Nephron (organoid): ENCODE results near the gene GFI1B.
A peak's percentile ranks its signal among the peaks of the same experiment; 100 is the strongest.

ENCODE experiments used
- H3K27ac Mint-ChIP-seq, 3 experiments: 2 replicates each; pipeline ENCODE4 v1.8.0; 2020; ENCODE audit warnings: mixed read lengths in 3 of 3, mild to moderate bottlenecking in 2 of 3, moderate library complexity in 1 of 3
- H3K27me3 Mint-ChIP-seq: 2 replicates; pipeline ENCODE4 v1.8.0; 2021; ENCODE audit warnings: low read depth, mild to moderate bottlenecking, moderate library complexity, mixed read lengths
- H3K36me3 Mint-ChIP-seq: 2 replicates; pipeline ENCODE4 v1.8.0; 2020; ENCODE audit warnings: low read depth, mixed read lengths
- H3K4me1 Mint-ChIP-seq: 2 replicates; pipeline ENCODE4 v1.8.0; 2020; ENCODE audit warnings: mixed read lengths
- H3K4me3 Mint-ChIP-seq, 3 experiments: 2 replicates each; pipeline ENCODE4 v1.8.0; 2020; ENCODE audit warnings: mild to moderate bottlenecking in 3 of 3, mixed read lengths in 3 of 3, moderate library complexity in 2 of 3
- H3K9me3 Mint-ChIP-seq: 2 replicates; pipeline ENCODE4 v1.8.0; 2020; ENCODE audit warnings: mixed read lengths
- TF ChIP-seq, protein P1 (sequence below), 3 experiments: fragments of 200-600 bp; sonication (generic); IDR thresholded peaks; one replicate each; pipeline ENCODE4 v1.5.0; 2021; ENCODE audit warnings: antibody characterized with exemption in 3 of 3; ENCODE audit not compliant: unreplicated experiment in 3 of 3

The GFI1B gene

GRCh38 chr9:133030317-133031129, 52.0 kb downstream of the GFI1B start, which contains the start of gene GTF3C5:
Gene GTF3C5 (plus strand): TSS chr9:133030997. CDS start chr9:133031012, 15 bp downstream.
- Mint-ChIP-seq H3K27me3 (peaks cover 2% of the 10 kb centered on the region), H3K9me3 (peaks cover 3% of the 10 kb centered on the region), H3K36me3 (peaks cover 44% of the 10 kb centered on the region), H3K4me1 (peaks cover 29% of the 10 kb centered on the region), H3K4me3 (peak within 1 kb of the TSS; percentile 94 to 99 (median 95)), H3K27ac (peak within 1 kb of the TSS; percentile 95 to 99 (median 98))
- TF ChIP-seq, protein P1, sequence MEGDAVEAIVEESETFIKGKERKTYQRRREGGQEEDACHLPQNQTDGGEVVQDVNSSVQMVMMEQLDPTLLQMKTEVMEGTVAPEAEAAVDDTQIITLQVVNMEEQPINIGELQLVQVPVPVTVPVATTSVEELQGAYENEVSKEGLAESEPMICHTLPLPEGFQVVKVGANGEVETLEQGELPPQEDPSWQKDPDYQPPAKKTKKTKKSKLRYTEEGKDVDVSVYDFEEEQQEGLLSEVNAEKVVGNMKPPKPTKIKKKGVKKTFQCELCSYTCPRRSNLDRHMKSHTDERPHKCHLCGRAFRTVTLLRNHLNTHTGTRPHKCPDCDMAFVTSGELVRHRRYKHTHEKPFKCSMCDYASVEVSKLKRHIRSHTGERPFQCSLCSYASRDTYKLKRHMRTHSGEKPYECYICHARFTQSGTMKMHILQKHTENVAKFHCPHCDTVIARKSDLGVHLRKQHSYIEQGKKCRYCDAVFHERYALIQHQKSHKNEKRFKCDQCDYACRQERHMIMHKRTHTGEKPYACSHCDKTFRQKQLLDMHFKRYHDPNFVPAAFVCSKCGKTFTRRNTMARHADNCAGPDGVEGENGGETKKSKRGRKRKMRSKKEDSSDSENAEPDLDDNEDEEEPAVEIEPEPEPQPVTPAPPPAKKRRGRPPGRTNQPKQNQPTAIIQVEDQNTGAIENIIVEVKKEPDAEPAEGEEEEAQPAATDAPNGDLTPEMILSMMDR (IDR thresholded peaks at IDR 0.05; ENCODE audit: unreplicated experiment in 3 of 3) = no peak

DNA sequence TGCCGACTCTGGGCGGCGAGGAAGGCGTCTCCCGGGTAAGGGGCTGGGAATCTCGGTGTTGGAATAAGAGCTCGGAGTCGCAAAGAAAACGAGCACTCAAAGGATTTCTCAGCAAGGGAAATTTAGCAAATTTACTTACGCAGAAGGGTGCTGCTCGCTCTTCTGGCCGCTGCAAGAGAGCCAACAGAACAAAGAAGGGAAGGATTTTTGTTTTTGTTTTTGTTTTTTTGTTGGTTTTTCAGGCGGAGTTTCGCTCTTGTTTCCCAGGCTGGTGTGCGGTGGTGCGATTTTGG, 52.6 kb downstream of the GFI1B start:
- peaks cover 49% of the 10 kb centered on the region for H3K36me3 Mint-ChIP-seq
- H3K27ac Mint-ChIP-seq = peak overlapping the region; percentile 95 to 99 (median 98)
- H3K9me3 Mint-ChIP-seq = peaks cover 3% of the 10 kb centered on the region
- no peaks in the 10 kb centered on the region for H3K27me3 Mint-ChIP-seq
- peak overlapping the region; percentile 94 to 99 (median 95) for H3K4me3 Mint-ChIP-seq
- peaks cover 29% of the 10 kb centered on the region for H3K4me1 Mint-ChIP-seq
- TF ChIP-seq, protein P1 (IDR thresholded peaks at IDR 0.05; ENCODE audit: unreplicated experiment in 3 of 3) = no peak

DNA sequence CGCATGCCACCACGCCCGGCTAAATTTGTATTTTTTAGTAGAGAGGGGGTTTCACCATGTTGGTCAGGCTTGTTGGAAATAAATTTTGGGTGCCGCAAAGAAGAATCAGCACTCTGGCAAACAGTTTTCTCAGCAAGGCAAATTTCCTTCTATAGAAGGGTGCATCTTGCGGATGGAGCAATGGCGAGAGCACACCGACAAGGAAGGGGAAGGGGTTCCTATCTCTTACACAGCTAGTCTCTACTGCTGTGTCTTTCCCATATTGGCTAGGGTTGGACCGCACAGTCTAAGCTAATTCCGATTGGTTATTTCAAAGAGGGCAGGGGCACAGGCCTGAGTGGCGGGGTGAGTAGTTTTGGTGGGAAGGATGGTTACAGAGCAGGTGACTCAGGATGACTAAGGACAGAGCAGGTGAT, 53.0 kb downstream of the GFI1B start:
- TF ChIP-seq, protein P1 (IDR thresholded peaks at IDR 0.05; ENCODE audit: unreplicated experiment in 3 of 3) = no peak
- Mint-ChIP-seq H3K4me1 (peaks cover 29% of the 10 kb centered on the region), H3K27me3 (no peaks in the 10 kb centered on the region), H3K36me3 (peaks cover 53% of the 10 kb centered on the region), H3K4me3 (peak overlapping the region; percentile 94 to 99 (median 95)), H3K9me3 (peaks cover 3% of the 10 kb centered on the region), H3K27ac (peak overlapping the region; percentile 95 to 99 (median 98))

GRCh38 chr9:133032171-133032570, 53.7 kb downstream of the GFI1B start:
- Mint-ChIP-seq H3K27ac (peak overlapping the region in 2 of 3 experiments; percentile 26 to 60), H3K9me3 (peaks cover 3% of the 10 kb centered on the region), H3K27me3 (no peaks in the 10 kb centered on the region), H3K4me3 (peak overlapping the region; percentile 94 to 99 (median 95)), H3K36me3 (peaks cover 60% of the 10 kb centered on the region), H3K4me1 (peaks cover 29% of the 10 kb centered on the region)
- TF ChIP-seq, protein P1 (IDR thresholded peaks at IDR 0.05; ENCODE audit: unreplicated experiment in 3 of 3) = no peak

- peaks cover 80% of the 10 kb centered on the region for H3K36me3 Mint-ChIP-seq
- H3K27ac Mint-ChIP-seq = no peak overlapping the region
- TF ChIP-seq, protein P1 (IDR thresholded peaks at IDR 0.05; ENCODE audit: unreplicated experiment in 3 of 3) = no peak
- H3K4me1 Mint-ChIP-seq = peaks cover 22% of the 10 kb centered on the region
- H3K27me3 Mint-ChIP-seq = peaks cover 3% of the 10 kb centered on the region
- H3K9me3 Mint-ChIP-seq = peaks cover 3% of the 10 kb centered on the region
- H3K4me3 Mint-ChIP-seq = no peak overlapping the region
Observed at GRCh38 chr9:133035669-133036068, 57.2 kb downstream of the GFI1B start.
